ENCODE data around the gene MYDGF. TPM values are rescaled to one million over a fixed set of nuclear protein-coding genes. Genes with fewer than 3 reads are reported as not detected.

MYDGF gene
- total and polyA plus RNA-seq, 2 of the 13 experiments (the other 11 are each of a cell fraction or from before 2014, with no cell fraction given) = 116 to 198 TPM

DNA sequence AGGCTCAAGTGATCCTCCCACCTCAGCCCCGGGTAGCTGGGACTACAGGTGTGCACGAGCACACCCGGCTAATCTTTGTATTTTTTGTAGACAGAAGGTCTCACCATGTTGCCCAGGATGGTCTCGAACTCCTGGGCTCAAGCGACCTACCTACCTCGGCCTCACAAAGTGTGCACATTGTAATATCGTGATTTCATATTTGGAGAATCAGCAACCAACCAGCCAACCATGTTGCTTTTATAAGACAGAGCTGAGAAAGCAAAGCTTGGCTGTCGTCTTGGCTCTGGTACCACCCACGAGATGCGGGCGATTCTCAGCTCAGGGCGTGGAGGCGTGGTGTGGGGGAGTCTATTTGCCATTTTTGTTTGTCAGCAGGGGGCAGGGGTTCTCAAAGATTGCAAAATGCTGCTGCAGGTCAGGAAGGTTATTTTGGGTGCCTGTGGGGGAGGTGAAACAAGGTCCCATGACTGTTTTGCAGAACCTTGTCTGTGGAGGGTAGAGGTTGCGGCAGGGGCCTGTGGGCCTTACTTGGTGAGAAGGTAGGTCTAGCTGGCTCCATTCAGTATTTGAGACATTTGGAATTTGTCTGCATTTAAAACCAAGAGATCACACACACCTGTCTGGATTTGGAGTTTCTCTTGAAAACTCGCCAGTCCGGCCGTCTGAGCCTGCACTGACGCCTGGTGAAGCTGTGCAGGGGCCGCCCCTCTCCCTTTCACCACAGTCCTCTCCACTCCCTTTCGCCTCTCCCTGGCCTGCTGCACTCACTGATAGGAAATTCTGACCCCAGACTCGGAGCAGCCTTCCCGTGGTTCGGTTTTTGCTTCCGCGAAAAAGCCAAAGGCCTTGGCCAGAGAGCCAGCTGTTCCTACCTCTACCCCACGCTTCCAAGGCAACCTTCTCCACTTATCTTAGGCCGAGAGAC, 15.4 kb downstream of the MYDGF start (continued):
- TF ChIP-seq, protein P1, sequence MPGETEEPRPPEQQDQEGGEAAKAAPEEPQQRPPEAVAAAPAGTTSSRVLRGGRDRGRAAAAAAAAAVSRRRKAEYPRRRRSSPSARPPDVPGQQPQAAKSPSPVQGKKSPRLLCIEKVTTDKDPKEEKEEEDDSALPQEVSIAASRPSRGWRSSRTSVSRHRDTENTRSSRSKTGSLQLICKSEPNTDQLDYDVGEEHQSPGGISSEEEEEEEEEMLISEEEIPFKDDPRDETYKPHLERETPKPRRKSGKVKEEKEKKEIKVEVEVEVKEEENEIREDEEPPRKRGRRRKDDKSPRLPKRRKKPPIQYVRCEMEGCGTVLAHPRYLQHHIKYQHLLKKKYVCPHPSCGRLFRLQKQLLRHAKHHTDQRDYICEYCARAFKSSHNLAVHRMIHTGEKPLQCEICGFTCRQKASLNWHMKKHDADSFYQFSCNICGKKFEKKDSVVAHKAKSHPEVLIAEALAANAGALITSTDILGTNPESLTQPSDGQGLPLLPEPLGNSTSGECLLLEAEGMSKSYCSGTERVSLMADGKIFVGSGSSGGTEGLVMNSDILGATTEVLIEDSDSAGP (CRISPR knock-in tag; IDR thresholded peaks at IDR 0.05; ENCODE audit: borderline replicate concordance) = 0 out of 2 replicates have a peak, but pooled peaks have one; percentile 9
- TF ChIP-seq GATAD2A (CRISPR knock-in tag; IDR thresholded peaks at IDR 0.05) (no peak), ZNF768 (CRISPR knock-in tag; IDR thresholded peaks at IDR 0.05) (peak; percentile 62; the same call in 1 of the 2 replicates), ONECUT2 (CRISPR knock-in tag; IDR thresholded peaks at IDR 0.05) (no peak), KAT7 (CRISPR knock-in tag; IDR thresholded peaks at IDR 0.05; ENCODE audit: borderline replicate concordance) (no peak), MEIS1 (CRISPR knock-in tag; IDR thresholded peaks at IDR 0.05; ENCODE audit: borderline replicate concordance) (no peak)
- TF ChIP-seq, protein P2, sequence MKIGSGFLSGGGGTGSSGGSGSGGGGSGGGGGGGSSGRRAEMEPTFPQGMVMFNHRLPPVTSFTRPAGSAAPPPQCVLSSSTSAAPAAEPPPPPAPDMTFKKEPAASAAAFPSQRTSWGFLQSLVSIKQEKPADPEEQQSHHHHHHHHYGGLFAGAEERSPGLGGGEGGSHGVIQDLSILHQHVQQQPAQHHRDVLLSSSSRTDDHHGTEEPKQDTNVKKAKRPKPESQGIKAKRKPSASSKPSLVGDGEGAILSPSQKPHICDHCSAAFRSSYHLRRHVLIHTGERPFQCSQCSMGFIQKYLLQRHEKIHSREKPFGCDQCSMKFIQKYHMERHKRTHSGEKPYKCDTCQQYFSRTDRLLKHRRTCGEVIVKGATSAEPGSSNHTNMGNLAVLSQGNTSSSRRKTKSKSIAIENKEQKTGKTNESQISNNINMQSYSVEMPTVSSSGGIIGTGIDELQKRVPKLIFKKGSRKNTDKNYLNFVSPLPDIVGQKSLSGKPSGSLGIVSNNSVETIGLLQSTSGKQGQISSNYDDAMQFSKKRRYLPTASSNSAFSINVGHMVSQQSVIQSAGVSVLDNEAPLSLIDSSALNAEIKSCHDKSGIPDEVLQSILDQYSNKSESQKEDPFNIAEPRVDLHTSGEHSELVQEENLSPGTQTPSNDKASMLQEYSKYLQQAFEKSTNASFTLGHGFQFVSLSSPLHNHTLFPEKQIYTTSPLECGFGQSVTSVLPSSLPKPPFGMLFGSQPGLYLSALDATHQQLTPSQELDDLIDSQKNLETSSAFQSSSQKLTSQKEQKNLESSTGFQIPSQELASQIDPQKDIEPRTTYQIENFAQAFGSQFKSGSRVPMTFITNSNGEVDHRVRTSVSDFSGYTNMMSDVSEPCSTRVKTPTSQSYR (CRISPR knock-in tag; IDR thresholded peaks at IDR 0.05; ENCODE audit: borderline replicate concordance) = peak; percentile 72; the same call in 1 of the 2 replicates

Data from HepG2 (cell line).